HK-2 (cell line): ENCODE data around the gene PLAGL2.

Source experiments
- DNase-seq: peaks from one replicate; pipeline ENCODE4 v3.0.0-alpha.2; 2018; ENCODE audit not compliant: unreplicated experiment

PLAGL2 gene

GRCh38 chr20:32152421-32153155 is 55.0 kb downstream of the PLAGL2 start:
- DNase-seq: no peak

- DNase-seq: no peak
Measured at GRCh38 chr20:32150291-32150848, 57.2 kb downstream of the PLAGL2 start.

- DNase-seq: no peak
Measured at GRCh38 chr20:32149566-32150170, 57.9 kb downstream of the PLAGL2 start.

- no peak for DNase-seq
Measured at GRCh38 chr20:32144898-32145662, 62.5 kb downstream of the PLAGL2 start.

GRCh38 chr20:32142991-32143390 is 64.6 kb downstream of the PLAGL2 start:
- no peak for DNase-seq
